ENCODE data around the gene FJX1.

The FJX1 gene, protein sequence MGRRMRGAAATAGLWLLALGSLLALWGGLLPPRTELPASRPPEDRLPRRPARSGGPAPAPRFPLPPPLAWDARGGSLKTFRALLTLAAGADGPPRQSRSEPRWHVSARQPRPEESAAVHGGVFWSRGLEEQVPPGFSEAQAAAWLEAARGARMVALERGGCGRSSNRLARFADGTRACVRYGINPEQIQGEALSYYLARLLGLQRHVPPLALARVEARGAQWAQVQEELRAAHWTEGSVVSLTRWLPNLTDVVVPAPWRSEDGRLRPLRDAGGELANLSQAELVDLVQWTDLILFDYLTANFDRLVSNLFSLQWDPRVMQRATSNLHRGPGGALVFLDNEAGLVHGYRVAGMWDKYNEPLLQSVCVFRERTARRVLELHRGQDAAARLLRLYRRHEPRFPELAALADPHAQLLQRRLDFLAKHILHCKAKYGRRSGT

DNA sequence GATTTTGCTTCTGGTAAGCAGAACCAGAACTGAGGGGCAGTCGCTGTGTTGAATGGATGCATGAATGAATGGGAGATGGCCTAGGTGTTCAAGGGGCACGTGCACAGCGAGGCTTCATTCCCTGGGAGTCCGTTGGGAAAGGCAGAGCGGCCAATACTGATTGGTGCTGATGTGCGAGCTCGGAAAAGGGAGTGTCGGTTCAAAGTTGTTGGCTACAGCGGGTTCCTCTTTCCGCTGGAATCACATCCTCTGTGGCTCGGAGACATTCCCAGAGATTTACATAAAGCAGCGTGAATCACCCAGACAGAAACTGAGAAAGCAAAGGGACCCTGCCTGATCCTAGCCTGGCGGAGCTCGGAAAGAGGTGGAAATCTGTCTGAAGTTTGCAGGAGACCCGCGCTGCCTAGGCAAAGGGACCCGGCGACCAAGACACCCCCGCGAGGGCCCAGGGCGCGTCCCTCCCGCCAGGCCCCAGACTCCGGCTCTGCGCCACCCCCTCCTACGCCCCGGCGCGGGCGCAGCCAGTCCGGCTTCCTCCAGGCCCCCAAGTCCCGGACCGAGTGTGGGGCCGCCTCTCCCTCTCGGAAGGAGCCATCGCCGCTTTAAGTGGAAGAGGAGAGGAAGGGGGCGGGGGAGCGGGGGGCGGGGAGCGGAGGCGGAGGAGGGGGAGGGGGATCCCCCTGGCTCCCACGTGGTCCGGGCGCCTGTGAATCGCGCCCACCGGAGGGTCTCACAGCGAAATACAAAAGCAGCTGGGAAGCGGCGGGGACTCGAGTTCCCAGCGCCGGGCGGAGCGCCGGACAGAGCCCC is at the start of gene FJX1:
Gene FJX1 (plus strand): TSS at position 774 of the 810 bp plus-strand sequence. CDS start 177 bp downstream, outside the sequence.
- DNase-seq = peak; percentile 51

DNA sequence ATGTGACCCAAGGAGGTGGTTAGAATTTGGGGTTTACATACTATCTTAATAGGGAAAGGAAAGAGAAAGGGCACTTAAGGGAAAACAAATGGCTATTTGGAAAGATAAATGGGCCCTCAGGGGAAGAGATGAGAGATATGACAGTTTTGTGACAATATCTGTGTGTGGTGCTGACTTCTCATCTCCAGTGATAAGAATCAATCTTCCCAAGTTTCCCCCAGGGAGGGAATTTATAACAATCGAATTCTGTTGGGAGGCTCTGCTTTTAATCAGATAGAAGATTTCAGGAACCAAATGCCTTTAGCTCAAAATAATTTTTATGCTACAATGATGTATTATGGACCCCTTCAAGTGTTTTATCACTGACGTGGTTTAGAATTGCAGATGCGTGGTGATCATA is 46.6 kb upstream of the FJX1 start:
- no peak for DNase-seq

DNA sequence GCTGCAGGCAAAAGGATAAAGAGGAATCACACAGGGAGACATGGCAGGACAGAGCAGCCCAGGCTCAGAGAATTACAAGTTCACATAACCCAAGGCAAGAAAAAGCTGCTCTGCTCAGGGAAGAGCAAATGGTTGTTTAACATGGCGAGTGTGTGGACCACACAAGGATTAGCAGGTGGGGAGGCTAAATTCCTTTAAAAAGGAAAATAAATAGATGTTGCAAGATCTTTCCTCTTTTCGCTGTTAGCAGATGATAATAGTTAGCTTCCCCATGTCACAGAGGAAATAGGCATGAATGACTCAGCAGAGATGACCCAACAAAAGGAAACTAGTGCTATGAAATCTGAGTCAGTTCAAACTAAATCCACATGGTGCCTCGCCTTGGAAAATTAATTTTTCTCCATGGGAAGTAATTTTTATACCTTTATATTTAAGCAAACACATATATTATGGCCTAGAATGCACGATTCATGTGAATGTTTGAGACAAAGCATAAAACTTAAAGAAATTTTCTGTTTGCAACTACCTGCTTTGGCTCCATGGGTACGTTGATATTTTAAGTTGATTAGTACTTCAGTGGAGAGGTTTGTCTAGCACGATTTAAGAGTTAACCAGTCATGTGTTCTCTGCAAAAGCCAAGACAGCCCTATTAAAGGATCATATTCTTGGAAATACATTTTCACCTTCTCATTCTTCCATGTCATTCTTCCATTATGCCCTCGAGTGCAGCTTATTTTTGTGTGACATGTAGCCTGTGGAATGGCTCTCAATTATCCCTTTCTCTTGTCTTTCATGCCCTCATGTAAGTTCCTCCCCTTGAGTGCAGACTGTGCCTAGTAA is 38.5 kb upstream of the FJX1 start:
- no peak for DNase-seq

DNA sequence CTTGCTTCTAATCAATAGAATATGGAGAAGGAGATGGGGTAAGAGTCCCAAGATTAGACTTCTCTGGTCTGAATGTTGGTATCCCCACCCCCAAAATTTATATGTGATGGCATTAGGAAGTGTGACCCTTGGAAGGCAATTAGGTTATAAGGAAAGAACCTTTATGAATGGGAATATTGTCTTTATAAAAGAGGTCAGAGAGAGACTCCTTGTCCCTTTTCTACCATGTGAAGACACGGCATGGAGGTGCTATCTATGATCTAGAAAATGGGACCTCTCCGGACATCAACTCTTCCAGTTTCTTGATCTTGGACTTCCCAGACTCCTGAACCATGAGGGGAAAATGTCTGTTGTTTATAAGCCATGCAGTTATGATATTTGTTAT is 37.9 kb upstream of the FJX1 start:
- no peak for DNase-seq

DNA sequence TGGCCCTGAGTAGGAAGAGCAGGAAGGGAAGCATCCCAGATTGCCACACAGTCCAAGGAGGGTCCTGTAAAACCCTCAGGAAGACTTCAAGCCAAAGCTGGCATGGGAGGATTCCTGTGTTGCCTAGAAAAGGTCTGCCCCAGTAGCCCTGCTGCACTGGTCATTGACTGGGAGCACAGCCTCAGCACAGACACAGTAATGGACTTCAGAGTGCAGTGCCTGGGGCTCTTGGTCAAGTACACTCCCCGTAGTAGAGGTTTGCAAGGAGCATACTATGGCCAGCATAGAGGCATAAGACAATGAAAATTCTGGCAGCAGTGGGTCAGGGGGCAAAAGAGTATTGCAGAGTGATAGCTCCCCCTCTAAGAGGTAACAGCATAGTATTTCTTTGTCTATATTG is 36.2 kb upstream of the FJX1 start:
- DNase-seq = no peak

DNA sequence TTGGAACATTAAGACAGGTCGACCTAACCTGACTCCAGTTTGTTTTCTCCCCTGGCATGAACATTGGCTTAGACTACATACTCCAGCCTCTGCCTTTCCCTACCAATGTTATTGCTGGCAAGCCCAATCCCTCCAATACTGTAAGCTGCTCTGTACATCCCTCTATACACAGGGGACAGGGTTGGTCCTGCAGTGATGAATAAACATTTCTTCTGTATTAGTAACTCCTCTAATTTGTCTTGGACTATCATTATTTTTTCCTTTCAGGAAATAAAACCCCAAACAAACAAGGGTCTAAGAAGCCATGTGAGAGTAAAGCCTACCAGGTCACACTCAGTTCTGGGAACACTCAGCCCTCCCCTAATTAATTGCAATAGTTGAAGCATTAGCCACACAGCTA is 35.1 kb upstream of the FJX1 start:
- DNase-seq = no peak

DNA sequence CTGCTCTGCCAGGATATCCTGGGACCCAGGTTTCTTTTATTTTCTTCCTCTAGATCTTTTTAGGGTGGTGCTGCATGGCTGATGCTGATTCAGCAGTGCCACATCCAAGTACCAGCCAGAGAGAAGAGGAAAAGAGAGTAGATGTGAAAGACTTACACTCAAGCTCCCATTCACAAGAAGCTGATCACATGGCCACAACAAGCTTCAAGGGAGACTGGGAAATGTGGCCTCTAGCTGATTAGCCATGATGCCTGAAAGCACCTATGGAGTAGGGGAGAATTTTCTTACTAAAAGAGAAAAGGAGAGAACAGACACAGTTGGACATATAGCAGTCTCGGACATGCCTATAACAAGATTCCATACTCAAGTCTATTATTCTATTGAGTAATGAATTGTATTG is 34.4 kb upstream of the FJX1 start:
- DNase-seq = no peak

DNA sequence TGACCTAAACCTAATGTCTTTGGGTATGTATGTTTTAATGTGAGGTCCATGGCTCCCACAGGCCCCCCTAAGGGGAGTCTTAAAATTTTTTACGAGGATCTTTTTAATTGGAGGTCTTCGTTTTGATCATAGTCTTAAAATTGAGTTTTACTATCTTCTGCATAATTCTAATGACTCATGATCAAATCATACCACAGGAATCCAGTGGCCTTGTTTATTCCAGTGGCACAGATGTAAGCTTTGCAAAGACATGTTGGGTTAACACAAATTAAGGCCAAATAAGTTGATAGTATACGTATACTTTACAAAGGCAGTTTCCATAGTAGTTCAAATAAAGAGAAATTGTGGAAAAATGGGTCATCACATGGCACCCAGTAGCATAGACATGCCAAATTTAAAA is 33.9 kb upstream of the FJX1 start:
- no peak for DNase-seq

DNA sequence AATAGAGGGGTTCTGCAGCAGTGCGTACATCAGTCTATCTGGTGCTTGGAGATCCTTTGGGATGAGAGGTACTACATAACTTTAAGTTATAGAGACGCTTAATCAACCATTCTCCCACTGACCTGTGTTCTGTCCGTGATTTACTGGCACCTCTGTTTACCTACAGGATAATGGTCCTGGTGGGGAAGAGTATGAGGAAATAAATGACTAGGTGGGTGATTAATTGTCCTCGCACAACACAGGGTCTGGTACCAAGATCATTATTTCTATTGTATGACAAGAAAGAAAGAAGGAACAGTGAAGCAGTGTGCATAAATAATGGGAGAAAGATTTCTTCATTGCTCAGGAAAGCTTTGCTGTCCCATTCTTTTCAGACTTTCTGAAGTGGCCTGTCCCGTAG is 32.8 kb upstream of the FJX1 start:
- DNase-seq = no peak

DNA sequence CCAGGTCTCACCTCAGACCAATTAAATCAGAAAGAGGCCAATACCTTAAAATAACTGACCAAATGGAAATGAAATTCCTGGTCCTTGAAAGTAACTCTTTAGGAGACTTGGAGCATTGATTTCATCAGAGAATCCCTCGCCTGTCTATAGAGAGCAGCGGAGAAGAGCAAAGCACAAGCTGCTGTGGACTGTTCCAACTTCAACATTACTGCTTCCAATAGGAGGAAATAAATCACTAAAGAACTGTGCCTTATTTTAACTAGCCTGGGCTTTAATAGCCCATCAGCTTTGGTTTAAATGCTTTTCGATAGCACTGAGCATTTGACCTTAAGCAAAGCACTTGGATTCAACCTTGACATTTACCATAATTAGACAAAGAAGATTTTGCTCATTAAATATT is 32.0 kb upstream of the FJX1 start:
- DNase-seq = no peak

DNA sequence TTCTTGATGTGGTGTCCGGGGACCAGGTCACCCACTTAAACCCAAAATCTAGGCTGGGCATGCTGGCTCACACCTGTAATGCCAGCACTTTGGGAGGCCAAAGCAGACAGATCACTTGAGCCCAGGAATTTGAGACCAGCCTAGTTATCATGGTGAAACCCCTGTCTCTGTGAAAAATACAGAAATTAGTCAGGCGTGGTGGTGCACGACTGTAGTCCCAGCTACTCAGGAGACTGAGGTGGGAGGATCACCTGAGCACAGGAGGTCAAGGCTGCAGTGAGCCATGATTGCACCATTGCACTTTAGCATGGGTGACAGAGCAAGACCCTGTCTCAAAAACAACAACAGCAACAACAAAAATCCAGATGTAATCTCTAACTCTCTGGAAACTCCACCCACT is 30.3 kb upstream of the FJX1 start:
- DNase-seq = no peak

DNA sequence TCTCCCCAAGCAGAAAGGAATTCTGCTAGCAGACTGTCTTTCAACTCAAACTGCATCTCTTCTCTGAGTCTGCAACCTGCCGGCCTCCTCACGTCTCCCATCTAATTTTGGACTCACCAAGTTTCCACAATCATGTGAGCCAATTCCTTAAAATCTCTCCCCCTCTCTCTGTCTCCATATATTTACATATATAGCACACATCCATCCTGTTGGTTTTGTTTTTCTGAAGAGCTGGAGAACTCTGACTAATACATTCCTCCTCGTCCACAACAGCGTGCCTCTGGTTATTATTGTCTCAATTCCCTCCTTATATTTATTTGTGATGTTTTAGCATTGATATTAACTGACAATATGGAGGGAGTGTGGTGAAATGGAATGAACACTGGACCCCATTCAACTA is 29.6 kb upstream of the FJX1 start:
- no peak for DNase-seq

DNA sequence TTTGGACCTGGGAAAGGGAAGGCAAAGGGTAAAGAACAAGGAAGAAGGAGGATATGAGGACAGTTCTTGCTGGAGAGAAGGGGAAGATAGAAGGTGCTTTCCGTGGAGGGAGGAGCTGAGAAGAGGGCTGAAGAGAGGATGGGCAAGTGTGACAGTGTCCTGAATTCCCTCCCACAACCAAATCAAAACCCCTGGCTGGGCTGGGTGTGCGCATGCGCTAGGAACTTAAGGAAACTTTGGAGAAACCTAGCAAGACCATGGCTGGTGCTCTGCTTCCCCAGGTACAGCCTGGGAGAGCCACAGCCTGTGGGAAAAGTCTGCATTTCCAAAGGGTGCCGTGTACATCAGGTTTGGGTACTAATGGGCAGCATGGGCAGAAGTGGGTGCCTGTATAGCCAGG is 29.0 kb upstream of the FJX1 start:
- no peak for DNase-seq

DNA sequence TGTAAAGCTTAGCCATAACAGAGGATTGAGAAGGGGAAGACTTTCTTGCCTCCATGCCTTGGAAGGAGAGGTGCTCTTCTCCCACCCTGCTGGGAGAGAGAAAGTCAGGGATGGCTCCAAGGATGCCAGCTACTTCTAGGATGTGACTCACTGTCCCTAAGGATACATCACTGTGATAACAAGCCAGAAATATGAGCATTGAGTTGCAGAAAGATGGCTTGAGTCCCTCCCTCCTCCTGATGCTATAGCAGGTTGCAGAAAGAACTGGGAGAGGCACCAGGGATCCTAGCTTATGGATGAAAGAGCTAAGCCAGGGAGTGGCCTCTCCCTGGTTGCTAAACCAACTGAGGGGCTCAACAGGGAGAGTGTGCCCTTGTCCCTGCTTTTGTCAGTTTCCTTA is 27.8 kb upstream of the FJX1 start:
- DNase-seq = no peak

DNA sequence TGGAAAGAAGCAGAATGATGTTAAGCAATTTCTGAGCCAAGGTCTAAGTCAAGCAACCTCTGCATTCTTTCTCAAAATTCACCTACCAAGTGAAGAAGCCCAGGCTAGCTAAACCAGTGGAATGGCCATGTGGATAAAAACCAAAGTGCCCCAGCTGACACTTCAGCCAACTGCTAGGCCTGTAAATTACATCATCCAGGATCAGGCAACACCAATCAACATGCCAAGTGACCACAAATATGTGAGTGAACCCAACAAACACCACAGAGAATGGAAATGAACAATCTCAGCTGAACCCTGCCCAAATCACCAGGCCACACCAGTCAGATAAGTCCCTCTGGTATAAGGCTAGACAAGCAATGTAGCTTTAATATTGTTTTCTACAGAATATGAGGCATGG is 25.1 kb upstream of the FJX1 start:
- DNase-seq = no peak

DNA sequence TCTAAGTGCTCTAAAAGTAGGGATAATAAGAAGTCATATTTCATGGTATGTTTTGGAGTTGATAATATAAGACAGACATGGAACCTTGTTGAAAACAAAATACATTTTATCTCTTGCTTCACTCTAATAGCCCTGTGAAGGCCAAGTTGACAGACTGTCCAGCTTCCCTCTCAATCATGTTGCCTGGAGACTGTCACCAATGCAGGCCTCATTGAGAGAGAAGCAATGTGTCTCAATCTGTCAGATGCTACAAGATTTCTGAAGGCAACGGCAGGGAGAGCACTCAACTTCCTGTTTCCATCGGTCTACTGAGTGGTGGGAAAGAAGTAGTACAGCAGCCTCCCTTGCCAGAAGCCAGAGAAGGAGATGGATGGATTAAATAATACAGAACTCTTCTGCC is 23.6 kb upstream of the FJX1 start:
- no peak for DNase-seq

DNA sequence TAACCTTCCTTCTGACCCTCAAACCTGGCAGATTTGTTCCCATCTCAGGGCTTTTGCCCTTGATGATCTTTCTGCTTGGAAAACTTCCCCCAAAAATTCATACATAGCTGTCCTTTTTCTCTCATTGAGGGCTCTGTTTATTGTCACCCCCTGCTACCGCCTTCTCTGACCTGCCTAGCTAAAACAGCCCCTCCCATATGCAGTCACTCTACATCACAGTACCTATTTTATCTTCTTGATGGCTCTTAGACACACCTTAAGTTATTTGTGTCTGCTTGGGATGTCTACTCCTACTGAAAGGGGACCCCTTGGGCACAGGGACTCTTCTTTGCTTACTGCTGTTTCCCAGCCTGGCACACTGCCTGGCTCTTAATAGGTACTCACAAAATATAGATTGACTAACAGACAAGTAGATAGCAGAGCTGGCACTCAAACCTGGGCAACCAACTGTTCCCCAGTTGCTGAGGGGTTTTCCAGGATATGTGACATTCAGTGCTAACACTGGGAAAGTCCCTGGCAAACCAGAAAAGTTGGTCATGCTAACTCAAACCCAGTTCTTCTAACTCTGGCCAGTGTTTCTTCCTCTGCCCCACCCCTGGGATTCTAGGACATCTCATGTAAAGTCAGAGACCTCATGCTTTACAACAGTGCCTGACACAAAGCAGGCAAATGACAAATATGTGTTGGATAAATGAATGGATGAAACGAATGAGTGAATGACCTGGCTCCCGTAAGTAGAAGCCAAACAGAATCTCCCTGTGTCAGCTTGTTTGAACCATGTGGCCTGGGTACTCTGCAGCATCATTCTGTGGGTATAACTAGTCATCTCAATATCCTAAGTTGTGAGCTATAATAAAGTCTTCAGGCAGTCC is 19.8 kb upstream of the FJX1 start:
- peak; percentile 22 for DNase-seq

DNA sequence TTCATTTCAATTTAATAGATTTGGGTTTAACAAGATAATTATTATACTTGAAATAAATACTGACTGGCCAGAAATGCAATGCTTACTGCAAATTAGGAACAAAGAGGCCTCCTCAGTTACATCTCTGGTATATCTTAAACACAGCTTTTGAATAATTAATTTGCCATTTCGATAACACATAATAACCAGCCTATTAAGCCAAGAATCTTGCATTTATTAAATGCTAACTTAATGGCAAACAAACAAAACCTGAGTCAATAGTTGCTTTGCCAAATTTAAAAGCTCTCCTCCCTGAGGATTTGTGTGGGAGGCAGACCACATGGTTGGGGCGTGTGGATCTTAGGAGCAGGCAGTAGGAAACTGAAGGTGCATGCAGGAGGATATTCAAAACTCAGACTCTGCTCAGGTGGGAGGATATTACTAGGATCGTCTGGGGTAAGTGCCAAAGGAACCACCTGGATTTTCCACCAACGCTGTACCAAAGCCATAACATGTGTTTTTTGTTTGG is 17.9 kb upstream of the FJX1 start:
- DNase-seq = no peak

DNA sequence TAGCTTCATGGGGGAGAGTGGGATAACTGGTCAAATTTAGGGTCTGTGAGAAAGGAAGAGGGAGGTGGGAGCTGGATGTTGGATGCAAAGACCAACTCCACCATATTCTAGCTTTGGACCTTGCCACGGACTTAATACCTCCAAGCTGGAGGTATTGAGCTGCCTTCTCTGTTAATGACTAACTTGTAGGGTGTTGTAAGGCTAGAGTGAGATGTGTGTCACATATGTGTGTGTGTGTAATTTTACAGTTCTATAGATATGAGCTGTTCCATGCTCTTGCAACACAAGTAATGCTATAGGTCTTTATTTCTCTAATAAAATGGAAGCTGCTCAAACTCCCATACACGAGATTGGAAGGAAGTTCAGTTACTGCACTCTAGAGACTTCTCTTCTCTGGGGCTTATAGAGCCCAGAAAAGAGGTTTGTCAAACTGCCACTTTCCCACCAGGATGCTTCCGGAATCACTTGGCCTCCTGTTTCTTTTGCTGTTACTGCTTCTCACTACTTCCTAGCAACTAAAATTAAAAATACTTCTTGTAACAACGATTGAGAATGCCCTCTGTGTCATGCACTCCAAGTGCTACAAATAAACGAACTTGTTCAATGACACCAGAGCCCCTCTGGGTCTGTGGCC is 16.0 kb upstream of the FJX1 start:
- DNase-seq = no peak

DNA sequence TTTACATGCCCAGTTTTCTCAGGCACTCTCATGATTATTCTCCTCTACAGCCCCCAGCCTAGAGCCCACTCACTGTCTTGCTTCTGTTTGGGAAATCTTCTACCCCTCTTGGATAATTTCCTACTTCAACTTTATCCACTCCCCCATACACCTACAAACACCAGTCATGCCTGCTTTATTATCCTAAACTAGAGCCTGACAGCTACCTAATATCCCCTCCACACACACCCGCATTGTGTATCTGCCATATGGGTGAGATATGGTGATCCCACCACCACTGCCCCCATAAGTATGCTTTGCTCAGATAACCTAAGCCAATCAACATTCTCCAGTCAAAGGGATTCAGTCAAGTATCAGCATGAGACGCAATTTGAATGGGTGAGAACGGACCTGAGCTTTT is 15.3 kb upstream of the FJX1 start:
- no peak for DNase-seq

DNA sequence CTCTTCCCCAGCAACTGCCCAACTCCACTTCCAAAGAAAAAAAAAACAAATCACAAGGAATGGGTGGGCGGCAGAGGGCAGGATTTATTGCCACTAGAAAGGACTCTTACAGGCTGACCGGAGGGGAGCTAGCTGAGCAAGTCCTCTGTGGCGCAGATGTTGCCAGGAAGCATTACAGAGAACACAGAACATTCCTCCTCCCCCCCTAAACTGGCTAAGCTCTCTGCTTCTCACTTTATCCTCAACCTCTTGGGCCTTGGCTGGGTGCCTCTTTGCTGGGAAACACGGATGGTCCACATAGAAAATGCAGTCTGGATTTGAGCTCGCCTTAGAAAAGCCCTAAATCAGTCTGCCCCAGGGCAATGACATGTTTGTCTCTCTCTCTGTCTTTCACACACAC is 12.6 kb upstream of the FJX1 start:
- DNase-seq = no peak

DNA sequence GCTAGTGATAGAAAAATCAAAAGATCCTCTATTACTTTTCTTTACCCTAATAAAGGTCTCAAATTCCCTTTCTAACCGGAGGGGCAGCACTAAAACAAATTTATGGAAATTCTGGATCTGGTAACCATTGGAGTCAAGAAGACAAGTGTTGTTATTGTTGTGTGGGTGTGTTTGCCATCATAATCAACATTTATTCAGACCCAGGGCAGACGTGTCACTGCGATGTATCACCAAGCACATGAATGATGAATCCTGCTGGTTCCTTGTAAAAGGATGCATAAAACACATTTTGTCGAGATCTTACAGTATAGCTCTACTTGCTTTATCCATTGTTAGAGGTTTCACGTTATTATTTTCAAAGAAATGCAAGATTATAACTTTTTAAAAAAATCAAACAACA is 12.1 kb upstream of the FJX1 start:
- no peak for DNase-seq
